GM19467 (cell line): ENCODE data around the gene DNM3.

Source experiments
- ATAC-seq: cut with Tn5 transposase; IDR thresholded peaks from one replicate; pipeline ENCODE4 v1.9.1; 2021; ENCODE audit warnings: mild to moderate bottlenecking, moderate library complexity; ENCODE audit not compliant: unreplicated experiment

The DNM3 gene

GRCh38 chr1:172211221-172211620 lies 369.9 kb downstream of the DNM3 start:
- no peak for ATAC-seq

- ATAC-seq, result no peak
Observed at GRCh38 chr1:172212124-172212523, 370.8 kb downstream of the DNM3 start.

- ATAC-seq, result no peak
Observed at GRCh38 chr1:172215006-172215405, 373.7 kb downstream of the DNM3 start.

GRCh38 chr1:172219966-172220365 lies 378.7 kb downstream of the DNM3 start:
- no peak for ATAC-seq

GRCh38 chr1:172220376-172220775 lies 379.1 kb downstream of the DNM3 start:
- no peak for ATAC-seq

- no peak for ATAC-seq
Observed at GRCh38 chr1:172221436-172221835, 380.1 kb downstream of the DNM3 start.

GRCh38 chr1:172224871-172225270 lies 383.6 kb downstream of the DNM3 start:
- ATAC-seq, result no peak

- no peak for ATAC-seq
Observed at GRCh38 chr1:172229942-172230341, 388.6 kb downstream of the DNM3 start.

- ATAC-seq, result no peak
Observed at GRCh38 chr1:172230526-172230925, 389.2 kb downstream of the DNM3 start.

- ATAC-seq, result no peak
Observed at GRCh38 chr1:172236958-172237357, 395.7 kb downstream of the DNM3 start.

- no peak for ATAC-seq
Observed at GRCh38 chr1:172238158-172238557, 396.9 kb downstream of the DNM3 start.

GRCh38 chr1:172238965-172239364 lies 397.7 kb downstream of the DNM3 start:
- no peak for ATAC-seq

GRCh38 chr1:172239901-172240300 lies 398.6 kb downstream of the DNM3 start:
- ATAC-seq, result no peak

GRCh38 chr1:172241540-172241939 lies 400.2 kb downstream of the DNM3 start:
- ATAC-seq, result no peak

GRCh38 chr1:172244865-172245264 lies 403.6 kb downstream of the DNM3 start:
- no peak for ATAC-seq

GRCh38 chr1:172245788-172246187 lies 404.5 kb downstream of the DNM3 start:
- no peak for ATAC-seq

- no peak for ATAC-seq
Observed at GRCh38 chr1:172246521-172247390, 405.5 kb downstream of the DNM3 start.

- no peak for ATAC-seq
Observed at GRCh38 chr1:172251486-172251885, 410.2 kb downstream of the DNM3 start.

- ATAC-seq, result no peak
Observed at GRCh38 chr1:172252321-172252720, 411.0 kb downstream of the DNM3 start.

- ATAC-seq, result no peak
Observed at GRCh38 chr1:172252958-172253357, 411.7 kb downstream of the DNM3 start.

GRCh38 chr1:172254521-172255222 lies 413.4 kb downstream of the DNM3 start:
- ATAC-seq, result no peak

GRCh38 chr1:172255223-172255560 lies 413.9 kb downstream of the DNM3 start:
- no peak for ATAC-seq
